Measurements from ENCODE around the gene KCNIP1. TPM values are rescaled to one million over a fixed set of nuclear protein-coding genes. Genes with fewer than 3 reads are reported as not detected.

KCNIP1 gene
- total and polyA plus RNA-seq, 11 donors: 0.52 to 1.3 (median 1.2) TPM; not detected in 8

GRCh38 chr5:170656346-170656745 is 152.5 kb downstream of the KCNIP1 start:
- TF ChIP-seq POLR2A (IDR thresholded peaks at IDR 0.05) (no peak), CTCF (IDR thresholded peaks at IDR 0.05) (no peak)
- Histone ChIP-seq H3K4me1 (peaks cover 0 to 7% (median 0%) of the 10 kb centered on the region in 12 donors), H3K9me3 (no peaks in the 10 kb centered on the region), H3K36me3 (no peaks in the 10 kb centered on the region), H3K27ac (no peak overlapping the region), H3K4me3 (no peak overlapping the region), H3K27me3 (no peaks in the 10 kb centered on the region)
- ATAC-seq: no peak
- 87 to 90% (median 89%) methylated on average over 4 of the region's 4 CpGs for WGBS, 4 donors
- intact Hi-C loops (cut with DNase I): no loop called here
- DNase-seq: no peak

DNA sequence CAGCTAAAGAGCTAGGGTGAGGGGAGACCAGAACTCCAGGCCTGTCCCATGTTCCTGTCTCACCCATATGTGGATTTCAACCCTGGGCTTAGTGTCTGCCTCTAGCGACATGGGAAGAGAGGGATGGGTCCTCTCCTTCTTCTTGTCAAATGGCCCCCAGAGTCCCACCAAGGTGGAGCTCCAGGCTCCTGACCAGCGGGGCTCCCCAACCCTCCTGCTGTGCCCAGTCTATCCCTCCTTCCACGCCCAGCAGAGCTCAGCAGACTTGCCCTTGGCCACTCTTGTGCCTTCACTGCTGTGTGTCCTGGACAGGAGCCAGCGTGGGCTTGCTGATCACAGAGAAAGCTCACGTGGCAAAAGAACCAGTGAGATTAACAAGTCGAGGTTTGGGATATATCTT is 156.7 kb downstream of the KCNIP1 start:
- Histone ChIP-seq H3K27me3 (no peaks in the 10 kb centered on the region), H3K9me3 (no peaks in the 10 kb centered on the region), H3K36me3 (no peaks in the 10 kb centered on the region), H3K4me3 (no peak overlapping the region), H3K27ac (no peak overlapping the region), H3K4me1 (peaks cover 0 to 7% (median 0%) of the 10 kb centered on the region in 12 donors)
- intact Hi-C loops (cut with DNase I): no loop called here
- no peak for TF ChIP-seq POLR2A (IDR thresholded peaks at IDR 0.05)
- no peak for TF ChIP-seq CTCF (IDR thresholded peaks at IDR 0.05)
- ATAC-seq (no peak), DNase-seq (no peak)
- 62 to 74% (median 69%) methylated on average over 6 of the region's 6 CpGs for WGBS, 4 donors

GRCh38 chr5:170662966-170663365 is 159.1 kb downstream of the KCNIP1 start:
- TF ChIP-seq CTCF (IDR thresholded peaks at IDR 0.05) (no peak), POLR2A (IDR thresholded peaks at IDR 0.05) (no peak)
- H3K36me3 ChIP-seq: no peaks in the 10 kb centered on the region
- H3K27me3 ChIP-seq: no peaks in the 10 kb centered on the region
- intact Hi-C loops (cut with DNase I): no loop called here
- no peak for ATAC-seq
- no peaks in the 10 kb centered on the region for H3K4me1 ChIP-seq
- H3K4me3 ChIP-seq: no peak overlapping the region
- no peak for DNase-seq
- H3K27ac ChIP-seq: no peak overlapping the region
- 82 to 85% (median 85%) methylated on average over 5 of the region's 5 CpGs for WGBS, 4 donors
- no peaks in the 10 kb centered on the region for H3K9me3 ChIP-seq

DNA sequence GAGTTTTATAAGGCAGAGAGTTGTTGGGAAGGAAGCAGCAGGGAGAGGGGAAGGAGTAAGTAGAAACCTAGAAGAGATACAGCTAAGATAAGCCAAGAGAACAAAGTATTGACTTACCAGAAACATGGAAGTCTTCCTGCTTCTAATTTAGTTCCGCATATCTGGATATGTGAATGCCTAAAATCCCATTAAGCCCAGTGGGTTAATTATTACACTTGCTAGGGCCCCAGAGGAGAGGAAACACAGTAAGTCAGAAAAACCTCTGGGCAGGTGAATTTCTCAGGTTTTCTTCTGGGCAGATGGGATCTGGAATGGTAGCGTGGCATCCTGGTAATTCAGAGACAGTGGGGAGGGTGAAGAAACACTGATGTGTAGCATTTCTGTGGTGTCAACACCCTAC is 175.0 kb downstream of the KCNIP1 start:
- no peak for TF ChIP-seq POLR2A (IDR thresholded peaks at IDR 0.05)
- TF ChIP-seq CTCF (IDR thresholded peaks at IDR 0.05): no peak
- H3K27ac ChIP-seq: no peak overlapping the region
- intact Hi-C loops (cut with DNase I): no loop called here
- no peak for ATAC-seq
- no peak overlapping the region for H3K4me3 ChIP-seq
- H3K36me3 ChIP-seq: no peaks in the 10 kb centered on the region
- no peaks in the 10 kb centered on the region for H3K9me3 ChIP-seq
- WGBS, 4 donors: 89 to 93% (median 90%) methylated on average over 2 of the region's 2 CpGs
- H3K4me1 ChIP-seq: peaks cover 0 to 7% (median 0%) of the 10 kb centered on the region in 12 donors
- no peak for DNase-seq
- peaks cover 0 to 17% (median 0%) of the 10 kb centered on the region in 9 donors for H3K27me3 ChIP-seq

All from heart left ventricle (tissue), 16 donors.